ENCODE data around the gene GSTM3. TPM values are rescaled to one million over a fixed set of nuclear protein-coding genes. Genes with fewer than 3 reads are reported as not detected.

The GSTM3 gene
- total and polyA plus RNA-seq, 10 of the 15 experiments (the other 5 are each of a cell fraction or from before 2014, with no cell fraction given): not detected

DNA sequence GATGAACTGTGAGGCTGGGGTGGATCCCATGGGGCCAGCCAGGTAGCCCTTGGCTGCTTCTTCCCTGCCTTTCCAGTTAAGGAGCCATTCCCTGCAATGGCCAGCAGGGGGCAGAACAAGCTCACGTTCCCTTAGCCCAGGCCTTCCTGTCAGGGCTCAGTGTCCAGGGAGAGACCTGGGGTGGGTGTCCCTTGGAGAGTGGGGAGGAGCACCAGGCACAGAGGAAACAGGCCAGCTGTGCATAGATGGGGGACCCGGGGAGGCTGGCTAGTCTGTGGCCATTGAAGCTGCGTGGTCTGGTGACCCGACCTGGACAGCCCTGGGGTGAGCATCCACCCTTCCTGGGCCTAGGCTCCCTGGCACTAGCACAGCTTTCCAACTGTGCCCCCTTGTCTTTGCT, 36.1 kb upstream of the GSTM3 start:
- BruUV-seq (replicated peaks): no TSS peak
- Histone ChIP-seq H4K20me1 (ENCODE audit: control insufficient read depth, insufficient read depth) (no peaks in the 10 kb centered on the region), H2AFZ (ENCODE audit: control insufficient read depth, low read depth, low read length) (peak overlapping the region; percentile 28), H3K36me3 (ENCODE audit: control insufficient read depth in 2 of 2, insufficient read depth in 2 of 2, low read length in 1 of 2) (no peaks in the 10 kb centered on the region), H3K4me1 (ENCODE audit: control insufficient read depth, insufficient read depth, low read length) (no peaks in the 10 kb centered on the region), H3K9me3 (replicated peaks; ENCODE audit: control insufficient read depth, insufficient read depth, low read length) (peaks cover 5% of the 10 kb centered on the region), H3K4me2 (ENCODE audit: control insufficient read depth, insufficient read depth) (no peak overlapping the region), H3K79me2 (ENCODE audit: control insufficient read depth, insufficient read depth, low read length) (no peaks in the 10 kb centered on the region), H3K9ac (ENCODE audit: control insufficient read depth, insufficient read depth, low read length) (no peak overlapping the region), H3K27me3 (replicated peaks in 1 of 2; ENCODE audit: control insufficient read depth in 2 of 2, insufficient read depth in 2 of 2, low read length in 1 of 2) (0 out of 4 replicates have a peak, but pooled peaks cover 0 to 2% of the 10 kb centered on the region in 2 experiments), H3K4me3 (no peak overlapping the region), H3K27ac (ENCODE audit: control insufficient read depth, insufficient read depth) (no peak overlapping the region)
- in situ Hi-C loops (cut with MboI): loop anchor here (5.0 kb wide), 1 partner anchor 205 kb away; the partner anchor contains the start of gene AHCYL1
- peak; percentile 35 for DNase-seq (ENCODE audit: low read depth, low spot score)
- SMC1A ChIA-PET (ENCODE audit: uncharacterized antibody, unreplicated experiment): interaction anchor here (0.7 to 23.1 kb wide), 23 partner anchors 11 to 261 kb away, joined by 3 to 431 read pairs (median 4); partner anchors contain the start of genes AHCYL1 and GSTM1
- CTCF ChIA-PET: interaction anchor here (0.6 to 27.2 kb wide), 44 partner anchors 10 to 304 kb away, joined by 3 to 759 read pairs (median 4); partner anchors contain the start of genes AHCYL1, GNAI3 and STRIP1
- RAD21 ChIA-PET (ENCODE audit: unreplicated experiment): interaction anchor here (0.6 to 14.8 kb wide), 19 partner anchors 11 to 683 kb away, joined by 3 to 390 read pairs (median 4); partner anchors contain the start of genes AHCYL1 and GSTM4
- peak; percentile 93 for ATAC-seq
- POLR2A ChIA-PET: interaction anchor here (1.2 to 2.8 kb wide), 2 partner anchors 205 to 207 kb away, joined by 9 to 23 read pairs; partner anchors contain the start of gene AHCYL1
- peak; percentile 98 for FAIRE-seq
- intact Hi-C loops (cut with micrococcal nuclease; ENCODE audit: unreplicated experiment): loop anchor here (1.0 to 5.0 kb wide), 3 partner anchors 135 to 234 kb away; partner anchors contain the start of genes AHCYL1 and CSF1
- WGBS (ENCODE audit: insufficient coverage, insufficient replicate concordance, low lambda C conversion rate, missing lambda C conversion rate): 45% methylated on average over 4 of the region's 4 CpGs
- TF ChIP-seq KAT2A (conservative IDR thresholded peaks at IDR 0.05; ENCODE audit: control insufficient read depth, low read depth, low read length) (no peak), SMAD1 (IDR thresholded peaks at IDR 0.05; ENCODE audit: low read depth, partially characterized antibody) (no peak), BRCA1 (IDR thresholded peaks at IDR 0.05; ENCODE audit: low read depth, low read length) (no peak), NFIC (IDR thresholded peaks at IDR 0.05; ENCODE audit: low read depth, low read length) (no peak), POU2F2 (IDR thresholded peaks at IDR 0.05; ENCODE audit: borderline replicate concordance, low read depth, low read length) (no peak), ETV6 (conservative IDR thresholded peaks at IDR 0.05 in 1 of 2, IDR thresholded peaks at IDR 0.05 in 1 of 2; ENCODE audit: borderline replicate concordance in 1 of 2, low read depth in 1 of 2) (no peak), CBX5 (IDR thresholded peaks at IDR 0.05; ENCODE audit: low read depth) (no peak), EZH2 (IDR thresholded peaks at IDR 0.05; ENCODE audit: borderline replicate concordance, control insufficient read depth, low read depth, low read length) (no peak), NR2C2 (IDR thresholded peaks at IDR 0.05; ENCODE audit: borderline replicate concordance, control insufficient read depth, insufficient read length, low read depth) (no peak), SIX5 (IDR thresholded peaks at IDR 0.05; ENCODE audit: low read depth, low read length, severe bottlenecking) (no peak)
- TF ChIP-seq, protein P1, sequence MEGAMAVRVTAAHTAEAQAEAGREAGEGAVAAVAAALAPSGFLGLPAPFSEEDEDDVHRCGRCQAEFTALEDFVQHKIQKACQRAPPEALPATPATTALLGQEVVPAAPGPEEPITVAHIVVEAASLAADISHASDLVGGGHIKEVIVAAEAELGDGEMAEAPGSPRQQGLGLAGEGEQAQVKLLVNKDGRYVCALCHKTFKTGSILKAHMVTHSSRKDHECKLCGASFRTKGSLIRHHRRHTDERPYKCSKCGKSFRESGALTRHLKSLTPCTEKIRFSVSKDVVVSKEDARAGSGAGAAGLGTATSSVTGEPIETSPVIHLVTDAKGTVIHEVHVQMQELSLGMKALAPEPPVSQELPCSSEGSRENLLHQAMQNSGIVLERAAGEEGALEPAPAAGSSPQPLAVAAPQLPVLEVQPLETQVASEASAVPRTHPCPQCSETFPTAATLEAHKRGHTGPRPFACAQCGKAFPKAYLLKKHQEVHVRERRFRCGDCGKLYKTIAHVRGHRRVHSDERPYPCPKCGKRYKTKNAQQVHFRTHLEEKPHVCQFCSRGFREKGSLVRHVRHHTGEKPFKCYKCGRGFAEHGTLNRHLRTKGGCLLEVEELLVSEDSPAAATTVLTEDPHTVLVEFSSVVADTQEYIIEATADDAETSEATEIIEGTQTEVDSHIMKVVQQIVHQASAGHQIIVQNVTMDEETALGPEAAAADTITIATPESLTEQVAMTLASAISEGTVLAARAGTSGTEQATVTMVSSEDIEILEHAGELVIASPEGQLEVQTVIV (IDR thresholded peaks at IDR 0.05; ENCODE audit: borderline replicate concordance, partially characterized antibody): no peak
- TF ChIP-seq, protein P2, sequence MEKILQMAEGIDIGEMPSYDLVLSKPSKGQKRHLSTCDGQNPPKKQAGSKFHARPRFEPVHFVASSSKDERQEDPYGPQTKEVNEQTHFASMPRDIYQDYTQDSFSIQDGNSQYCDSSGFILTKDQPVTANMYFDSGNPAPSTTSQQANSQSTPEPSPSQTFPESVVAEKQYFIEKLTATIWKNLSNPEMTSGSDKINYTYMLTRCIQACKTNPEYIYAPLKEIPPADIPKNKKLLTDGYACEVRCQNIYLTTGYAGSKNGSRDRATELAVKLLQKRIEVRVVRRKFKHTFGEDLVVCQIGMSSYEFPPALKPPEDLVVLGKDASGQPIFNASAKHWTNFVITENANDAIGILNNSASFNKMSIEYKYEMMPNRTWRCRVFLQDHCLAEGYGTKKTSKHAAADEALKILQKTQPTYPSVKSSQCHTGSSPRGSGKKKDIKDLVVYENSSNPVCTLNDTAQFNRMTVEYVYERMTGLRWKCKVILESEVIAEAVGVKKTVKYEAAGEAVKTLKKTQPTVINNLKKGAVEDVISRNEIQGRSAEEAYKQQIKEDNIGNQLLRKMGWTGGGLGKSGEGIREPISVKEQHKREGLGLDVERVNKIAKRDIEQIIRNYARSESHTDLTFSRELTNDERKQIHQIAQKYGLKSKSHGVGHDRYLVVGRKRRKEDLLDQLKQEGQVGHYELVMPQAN (conservative IDR thresholded peaks at IDR 0.05): no peak
- TF ChIP-seq, protein P3, sequence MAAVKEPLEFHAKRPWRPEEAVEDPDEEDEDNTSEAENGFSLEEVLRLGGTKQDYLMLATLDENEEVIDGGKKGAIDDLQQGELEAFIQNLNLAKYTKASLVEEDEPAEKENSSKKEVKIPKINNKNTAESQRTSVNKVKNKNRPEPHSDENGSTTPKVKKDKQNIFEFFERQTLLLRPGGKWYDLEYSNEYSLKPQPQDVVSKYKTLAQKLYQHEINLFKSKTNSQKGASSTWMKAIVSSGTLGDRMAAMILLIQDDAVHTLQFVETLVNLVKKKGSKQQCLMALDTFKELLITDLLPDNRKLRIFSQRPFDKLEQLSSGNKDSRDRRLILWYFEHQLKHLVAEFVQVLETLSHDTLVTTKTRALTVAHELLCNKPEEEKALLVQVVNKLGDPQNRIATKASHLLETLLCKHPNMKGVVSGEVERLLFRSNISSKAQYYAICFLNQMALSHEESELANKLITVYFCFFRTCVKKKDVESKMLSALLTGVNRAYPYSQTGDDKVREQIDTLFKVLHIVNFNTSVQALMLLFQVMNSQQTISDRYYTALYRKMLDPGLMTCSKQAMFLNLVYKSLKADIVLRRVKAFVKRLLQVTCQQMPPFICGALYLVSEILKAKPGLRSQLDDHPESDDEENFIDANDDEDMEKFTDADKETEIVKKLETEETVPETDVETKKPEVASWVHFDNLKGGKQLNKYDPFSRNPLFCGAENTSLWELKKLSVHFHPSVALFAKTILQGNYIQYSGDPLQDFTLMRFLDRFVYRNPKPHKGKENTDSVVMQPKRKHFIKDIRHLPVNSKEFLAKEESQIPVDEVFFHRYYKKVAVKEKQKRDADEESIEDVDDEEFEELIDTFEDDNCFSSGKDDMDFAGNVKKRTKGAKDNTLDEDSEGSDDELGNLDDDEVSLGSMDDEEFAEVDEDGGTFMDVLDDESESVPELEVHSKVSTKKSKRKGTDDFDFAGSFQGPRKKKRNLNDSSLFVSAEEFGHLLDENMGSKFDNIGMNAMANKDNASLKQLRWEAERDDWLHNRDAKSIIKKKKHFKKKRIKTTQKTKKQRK (IDR thresholded peaks at IDR 0.05; ENCODE audit: low read depth, low read length): no peak
- TF ChIP-seq, protein P4, sequence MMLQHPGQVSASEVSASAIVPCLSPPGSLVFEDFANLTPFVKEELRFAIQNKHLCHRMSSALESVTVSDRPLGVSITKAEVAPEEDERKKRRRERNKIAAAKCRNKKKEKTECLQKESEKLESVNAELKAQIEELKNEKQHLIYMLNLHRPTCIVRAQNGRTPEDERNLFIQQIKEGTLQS (IDR thresholded peaks at IDR 0.05; ENCODE audit: borderline replicate concordance, extremely low read depth, low read depth, low read length): no peak

Data from GM12878 (cell line).